HG03571 (cell line): Measurements from ENCODE around the gene MAST2.
"Not testable (repeated sequence)": the region's sequence is repeated elsewhere in the genome, so short reads cannot be mapped to it uniquely, and the experiment has no call there.

ENCODE experiments used
- ATAC-seq: cut with Tn5 transposase; IDR thresholded peaks from one replicate; pipeline ENCODE4 v1.9.1; 2021; ENCODE audit not compliant: unreplicated experiment

The MAST2 gene

DNA sequence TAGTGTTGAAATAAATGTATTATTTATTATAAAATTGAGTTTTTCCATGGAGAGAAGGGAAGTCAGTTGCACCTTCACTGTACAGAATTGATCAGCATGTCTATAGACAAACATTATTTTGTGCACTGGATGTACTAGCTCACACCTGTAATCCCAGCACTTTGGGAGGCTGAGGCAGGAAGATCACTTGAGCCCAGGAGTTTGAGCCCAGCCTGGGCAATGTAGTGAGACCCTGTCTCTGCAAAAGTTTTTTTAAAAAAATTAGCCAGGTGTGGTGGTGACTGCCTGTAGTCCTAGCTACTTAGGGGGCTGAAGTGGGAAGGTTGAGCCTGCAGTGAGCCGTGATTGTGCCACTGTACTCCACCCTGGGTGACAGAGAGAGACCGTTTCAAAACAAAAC is 87.7 kb downstream of the MAST2 start:
- no peak for ATAC-seq

DNA sequence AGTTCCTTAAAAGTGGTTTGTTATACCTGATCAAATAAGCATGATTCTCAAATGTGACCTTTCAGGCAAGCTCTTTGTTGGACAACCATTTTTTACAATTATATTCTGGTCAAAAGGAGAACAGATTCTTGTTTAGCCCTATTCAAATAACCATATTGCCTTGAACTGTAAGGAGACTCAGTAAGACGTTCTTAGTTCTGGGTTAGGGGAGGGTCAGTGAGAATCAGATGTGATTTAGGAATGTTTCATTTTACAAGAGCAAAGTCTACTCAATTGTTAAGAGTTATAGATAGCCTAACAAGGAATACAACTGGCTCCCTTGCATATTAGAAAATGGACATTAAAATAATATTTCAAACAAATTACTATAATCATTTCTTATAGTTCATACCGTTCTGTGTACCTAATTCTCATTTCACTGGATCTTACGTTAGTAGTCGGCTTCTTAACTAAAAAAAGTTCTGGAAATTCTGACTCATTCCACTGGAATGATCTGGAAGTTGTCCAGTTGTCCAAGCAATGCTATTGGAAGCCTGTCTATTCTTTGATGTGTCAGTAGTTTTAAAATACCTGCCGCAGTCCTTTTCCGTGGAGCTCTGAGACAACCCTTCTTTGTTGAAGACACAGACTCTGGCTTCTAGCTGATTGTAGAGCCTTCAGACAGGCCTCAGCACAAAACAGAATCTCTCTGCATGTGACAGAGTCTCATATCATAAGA is 88.8 kb downstream of the MAST2 start:
- no peak for ATAC-seq

DNA sequence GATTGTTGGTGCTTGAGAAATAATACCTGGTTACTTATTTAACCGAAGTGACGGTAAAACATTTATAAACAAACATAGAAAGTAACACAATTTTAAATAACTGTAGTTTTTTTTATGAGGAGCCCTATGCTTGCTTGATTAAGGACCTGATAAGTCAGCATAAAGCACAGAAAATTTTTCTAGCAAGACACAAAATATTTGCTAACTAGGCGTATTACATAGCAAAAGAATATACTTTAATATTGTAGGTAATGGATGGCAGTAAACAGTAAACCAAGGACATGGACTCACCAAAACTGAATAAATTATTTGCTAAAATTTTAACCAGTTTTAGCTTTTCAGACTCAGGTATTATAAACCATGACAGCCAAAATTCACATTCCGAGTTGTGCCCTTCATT is 90.9 kb downstream of the MAST2 start:
- no peak for ATAC-seq

DNA sequence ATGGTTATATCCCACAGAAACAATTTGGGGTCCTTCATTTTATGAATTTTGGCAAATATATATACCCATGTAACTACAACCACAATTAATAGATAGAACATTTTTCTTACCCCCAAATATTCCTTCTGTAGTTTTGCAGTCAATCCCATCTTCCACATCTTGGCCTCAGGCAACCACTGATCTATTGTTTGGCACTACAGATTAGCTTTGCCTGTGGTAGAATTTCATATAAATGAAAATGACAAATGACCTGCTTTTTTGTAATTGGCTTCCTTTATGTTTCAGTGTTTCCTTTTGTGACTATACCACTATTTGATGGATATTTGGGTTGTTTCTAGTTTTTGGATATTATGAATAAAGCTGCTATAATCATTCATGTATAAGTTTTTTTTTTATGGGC is 91.5 kb downstream of the MAST2 start:
- no peak for ATAC-seq

DNA sequence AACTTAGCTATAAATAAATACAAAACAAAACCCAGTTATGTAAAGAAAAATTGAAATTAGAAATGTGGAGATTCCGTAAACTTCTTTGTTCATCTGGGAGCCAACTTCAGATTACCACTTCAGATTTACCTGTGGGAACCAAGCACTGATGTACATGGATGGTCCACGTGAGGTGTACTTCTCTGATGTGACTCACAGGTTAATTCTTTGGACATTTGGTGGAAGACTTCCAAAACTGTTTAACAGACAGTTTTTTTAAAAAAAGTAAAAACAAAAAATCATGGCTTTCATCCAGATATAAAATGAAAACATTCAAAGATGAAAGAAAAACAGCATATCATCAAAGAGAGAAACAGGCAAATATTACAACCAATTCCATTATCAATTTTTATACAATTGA is 92.0 kb downstream of the MAST2 start:
- ATAC-seq, result no peak

DNA sequence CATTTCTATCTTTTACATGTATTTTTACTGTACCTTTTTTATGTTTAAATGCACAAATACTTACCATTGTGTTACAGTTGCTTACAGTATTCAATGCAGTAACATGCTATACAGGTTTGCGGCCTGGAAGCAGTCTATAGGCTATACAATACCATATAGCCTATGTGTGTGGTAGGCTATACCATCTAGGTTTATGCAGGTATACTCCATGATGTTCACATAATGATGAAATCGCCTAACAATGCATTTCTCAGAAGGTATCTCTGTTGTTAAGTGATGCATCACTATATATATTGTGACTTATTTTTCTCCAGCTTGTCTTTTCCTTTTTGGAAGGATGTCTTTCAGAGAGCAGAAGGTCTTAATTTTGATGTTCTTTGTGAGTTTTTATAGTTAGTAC is 103.5 kb downstream of the MAST2 start:
- no peak for ATAC-seq

DNA sequence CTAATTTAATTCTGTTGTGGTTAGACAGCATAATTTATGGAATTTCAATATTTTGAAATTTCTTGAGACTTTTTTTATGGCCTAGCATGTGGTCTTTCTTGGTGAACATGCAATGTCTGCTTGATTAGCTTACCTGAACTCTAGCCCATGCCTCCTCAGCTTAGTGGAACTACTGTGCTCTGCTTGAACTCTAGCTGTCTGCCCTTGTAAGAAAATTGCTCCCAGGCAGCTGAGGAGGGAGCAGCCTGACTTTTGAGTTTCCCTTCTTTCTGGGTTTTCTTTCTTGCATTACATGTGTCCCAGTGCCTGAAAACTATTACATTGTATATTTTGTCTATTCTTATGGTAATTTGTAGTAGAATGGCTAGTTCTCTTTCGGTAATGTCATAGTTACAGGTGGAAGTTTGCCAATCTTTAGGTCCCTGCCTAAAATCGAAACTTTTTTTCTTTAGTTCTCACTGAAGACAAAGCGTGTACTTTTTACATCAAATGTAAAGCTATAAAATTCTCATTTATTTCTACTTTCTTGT is 105.3 kb downstream of the MAST2 start:
- ATAC-seq, result no peak

DNA sequence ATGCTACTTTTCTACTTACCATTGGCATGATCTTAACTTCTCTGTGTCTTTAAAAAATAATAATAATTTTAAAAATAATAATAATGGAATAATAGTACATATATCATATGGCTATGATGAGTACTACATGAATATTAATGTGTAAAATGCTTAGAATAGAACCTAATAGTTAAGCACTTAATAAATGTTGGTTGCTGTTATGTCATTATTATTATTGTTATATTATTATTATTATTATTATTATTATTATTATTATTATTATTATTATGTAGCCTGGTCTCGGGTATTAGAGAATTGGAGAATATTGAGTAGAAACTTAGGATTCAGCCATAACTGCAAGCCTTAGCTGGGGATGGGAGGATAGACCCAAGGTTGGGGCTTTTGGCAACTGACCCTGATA is 108.2 kb downstream of the MAST2 start:
- no peak for ATAC-seq

DNA sequence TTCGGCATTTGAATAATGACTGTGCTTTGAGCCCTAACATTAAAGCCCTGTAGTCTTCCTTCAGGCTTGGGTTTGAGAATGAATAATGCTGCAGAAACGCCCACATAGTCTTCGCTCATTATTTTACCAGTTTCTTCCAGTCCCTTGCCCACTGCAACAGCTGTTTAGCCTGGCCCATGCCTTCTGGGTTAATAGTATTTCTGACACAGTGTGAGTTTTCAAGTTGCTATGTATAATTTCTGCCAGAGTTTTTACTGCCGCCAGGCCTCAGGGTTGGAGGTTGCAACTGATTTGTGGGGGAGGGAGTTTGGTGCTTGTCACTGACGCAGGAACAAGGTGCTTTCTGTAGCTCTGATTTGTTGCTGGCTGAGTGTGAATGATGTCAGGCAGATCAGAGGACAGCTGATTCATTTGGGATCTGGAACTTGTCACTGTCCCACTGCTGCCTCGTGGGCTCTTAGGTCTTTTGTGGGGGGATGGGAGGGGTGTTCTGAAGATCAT is 109.8 kb downstream of the MAST2 start:
- ATAC-seq, result no peak

DNA sequence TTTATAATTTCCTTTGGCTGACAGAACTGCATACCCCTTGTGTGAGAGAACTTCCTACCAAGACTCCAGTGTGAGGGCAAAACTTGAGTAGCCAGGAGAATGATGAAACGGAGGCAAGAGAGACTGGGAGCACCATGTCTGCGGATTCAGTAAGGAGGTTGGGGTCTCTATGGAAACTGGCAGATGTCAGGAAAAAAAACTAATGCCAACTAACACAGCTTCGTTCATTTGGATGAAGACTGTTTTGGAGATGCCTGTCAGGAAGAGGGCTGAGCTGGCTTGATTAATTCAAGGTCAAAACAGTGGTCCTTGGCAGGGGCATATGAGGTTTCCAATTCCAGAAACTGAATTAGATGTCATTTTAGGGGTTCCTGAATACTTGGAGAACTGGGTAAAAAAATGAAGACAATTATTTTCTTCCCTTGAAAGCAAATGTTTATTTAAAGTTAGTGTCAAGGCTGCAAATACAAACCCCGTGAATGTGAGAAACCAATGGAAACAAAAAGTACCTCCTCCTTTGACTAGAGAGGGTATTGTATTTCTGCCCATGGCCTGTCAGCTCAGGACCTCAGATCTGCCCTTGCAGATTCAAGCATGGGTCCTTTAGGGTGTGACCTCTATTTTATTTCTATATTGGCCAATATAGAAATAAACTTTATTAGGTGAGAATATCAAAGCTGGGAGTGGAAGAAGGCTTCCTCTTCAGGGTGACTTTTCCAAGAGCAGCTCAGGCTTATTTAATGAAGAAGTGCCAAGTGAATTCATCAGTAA is 110.5 kb downstream of the MAST2 start:
- no peak for ATAC-seq

DNA sequence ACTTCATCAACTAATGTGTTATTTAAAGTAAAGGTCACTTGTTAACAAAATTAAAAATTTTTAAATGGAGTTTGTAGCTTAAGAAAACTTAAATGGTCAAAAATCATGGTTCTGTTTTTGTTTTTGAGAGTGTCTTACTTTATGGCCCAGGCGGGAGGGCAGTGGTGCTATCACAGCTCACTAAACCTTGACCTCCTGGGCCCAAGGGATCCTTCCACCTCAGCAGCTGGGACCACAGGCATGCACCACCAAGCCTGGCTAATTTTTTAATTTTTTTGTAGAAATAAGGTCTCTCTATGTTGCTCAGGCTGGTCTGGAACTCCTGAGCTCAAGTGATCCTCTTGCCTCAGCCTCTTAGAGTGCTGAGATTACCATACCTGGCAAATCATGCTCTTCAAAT is 111.4 kb downstream of the MAST2 start:
- ATAC-seq, result no peak

DNA sequence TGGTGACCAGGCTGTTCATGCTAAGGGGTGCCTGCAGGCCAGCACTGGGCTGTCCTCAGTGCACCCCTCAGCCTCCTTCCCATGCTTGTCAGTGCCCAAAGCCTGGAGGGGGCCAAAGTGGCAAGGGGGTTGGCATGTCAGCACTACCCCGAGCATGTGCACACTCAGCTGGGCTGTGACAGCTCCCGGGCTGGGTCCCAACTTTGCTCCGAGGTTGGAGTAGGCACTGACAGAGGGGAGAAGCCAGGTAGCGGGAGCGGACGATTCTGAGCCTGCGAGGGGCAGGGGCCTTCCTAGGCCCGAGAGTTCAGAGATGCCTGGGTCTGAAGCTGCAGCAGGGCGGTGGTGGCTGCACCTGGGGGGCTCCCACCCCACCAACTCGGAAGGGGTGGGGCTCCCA is 119.0 kb downstream of the MAST2 start:
- ATAC-seq, result no peak

DNA sequence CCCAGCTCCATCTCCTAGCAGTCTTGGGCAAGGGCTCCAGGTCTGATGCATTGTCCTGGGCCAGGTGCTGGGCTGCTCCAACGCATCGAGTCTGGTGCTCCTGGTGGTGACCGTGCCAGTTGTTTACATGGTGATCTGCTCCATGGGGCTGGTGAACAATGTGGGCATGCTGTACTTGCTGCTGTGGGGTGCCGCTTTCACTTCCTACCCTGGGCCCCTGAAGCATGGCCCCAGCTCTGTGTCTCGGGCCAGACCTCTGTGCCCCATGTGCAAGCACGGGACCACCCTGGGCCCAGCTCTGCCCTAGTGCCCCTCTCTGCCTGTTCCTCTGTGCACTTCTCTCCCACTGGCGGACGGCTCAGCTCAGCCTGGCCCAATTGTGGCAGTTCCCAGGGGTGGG is 119.4 kb downstream of the MAST2 start:
- ATAC-seq, result no peak

DNA sequence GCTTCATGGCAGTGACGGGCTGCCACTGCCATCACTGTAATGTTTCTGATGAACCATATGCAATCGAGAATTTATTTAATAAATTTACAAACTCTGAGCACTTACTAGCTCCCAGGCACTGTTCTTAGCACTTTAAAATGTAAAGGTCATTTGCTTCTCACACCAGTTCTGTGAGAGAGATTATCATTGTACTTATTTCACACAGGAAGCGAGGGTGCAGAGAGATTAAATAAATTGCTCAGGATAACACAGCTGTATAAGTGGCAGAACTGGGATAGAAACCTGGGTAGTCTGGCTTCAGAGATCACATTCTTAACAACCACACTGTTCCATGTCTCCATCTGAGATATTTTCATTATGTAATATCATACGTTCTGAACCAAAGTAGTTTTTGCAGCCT is 119.9 kb downstream of the MAST2 start:
- no peak for ATAC-seq

DNA sequence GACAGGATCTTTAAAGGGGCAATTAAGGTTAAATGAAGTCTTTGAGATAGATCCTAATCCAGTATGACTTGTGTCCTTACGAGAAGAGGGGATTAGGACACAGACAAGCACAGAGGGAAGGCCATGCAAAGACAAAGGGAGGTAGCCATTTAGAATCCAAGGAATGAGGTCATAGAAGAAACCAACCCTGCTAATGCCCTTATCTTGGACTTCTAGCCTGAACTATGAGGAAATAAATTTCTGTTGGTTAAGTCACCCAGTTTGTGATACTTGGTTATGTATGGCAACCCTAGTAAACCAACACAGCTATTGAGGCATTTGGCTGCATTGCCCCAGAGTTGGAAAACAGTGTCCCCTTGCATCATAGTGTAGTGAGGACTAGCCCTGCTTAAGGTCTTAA is 121.3 kb downstream of the MAST2 start:
- ATAC-seq, result no peak

DNA sequence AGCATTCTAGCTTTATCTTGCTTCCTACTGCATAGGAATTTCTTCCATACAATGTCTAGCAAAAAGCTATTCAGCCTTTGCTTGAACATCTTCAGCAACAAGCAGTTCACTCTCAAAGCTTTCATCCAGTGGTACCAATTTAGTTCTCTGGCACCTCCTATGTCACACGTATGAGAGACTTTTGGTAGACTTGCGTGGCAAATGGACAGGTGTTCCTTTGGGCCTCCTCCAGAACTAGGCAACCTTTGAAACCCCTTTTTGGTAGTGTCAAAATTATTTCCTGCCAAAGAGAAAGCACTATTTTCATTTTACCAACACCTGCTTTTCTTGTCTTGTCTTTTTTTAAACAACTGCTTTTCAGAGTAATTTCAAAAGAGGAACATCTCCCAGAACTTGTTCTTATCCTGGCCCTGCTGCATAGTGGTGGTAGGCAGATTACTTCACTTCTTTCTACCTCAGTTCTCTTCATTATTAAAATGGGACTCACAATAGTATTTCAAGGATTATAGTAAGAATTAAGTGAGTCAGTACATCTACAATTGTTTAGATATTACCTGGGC is 122.4 kb downstream of the MAST2 start:
- no peak for ATAC-seq

DNA sequence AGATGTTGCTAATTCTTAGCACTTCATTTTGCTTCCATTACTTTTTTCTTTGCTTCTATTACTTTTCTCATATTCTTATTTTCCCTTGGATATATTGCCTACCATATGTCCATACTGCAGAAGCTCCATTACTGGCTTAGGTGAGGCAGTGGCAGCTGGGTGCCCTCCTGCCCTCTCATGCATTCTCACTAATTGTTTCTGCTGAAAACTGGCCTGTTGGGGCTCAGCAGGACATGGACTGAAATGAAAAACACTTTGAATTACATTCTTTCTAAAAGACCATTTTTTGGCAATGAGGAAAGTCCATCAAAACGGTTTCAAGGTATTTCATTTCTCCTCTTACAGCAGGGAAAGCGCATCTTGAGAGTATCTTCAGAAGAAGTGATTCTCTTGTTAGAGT is 122.9 kb downstream of the MAST2 start:
- ATAC-seq, result no peak

DNA sequence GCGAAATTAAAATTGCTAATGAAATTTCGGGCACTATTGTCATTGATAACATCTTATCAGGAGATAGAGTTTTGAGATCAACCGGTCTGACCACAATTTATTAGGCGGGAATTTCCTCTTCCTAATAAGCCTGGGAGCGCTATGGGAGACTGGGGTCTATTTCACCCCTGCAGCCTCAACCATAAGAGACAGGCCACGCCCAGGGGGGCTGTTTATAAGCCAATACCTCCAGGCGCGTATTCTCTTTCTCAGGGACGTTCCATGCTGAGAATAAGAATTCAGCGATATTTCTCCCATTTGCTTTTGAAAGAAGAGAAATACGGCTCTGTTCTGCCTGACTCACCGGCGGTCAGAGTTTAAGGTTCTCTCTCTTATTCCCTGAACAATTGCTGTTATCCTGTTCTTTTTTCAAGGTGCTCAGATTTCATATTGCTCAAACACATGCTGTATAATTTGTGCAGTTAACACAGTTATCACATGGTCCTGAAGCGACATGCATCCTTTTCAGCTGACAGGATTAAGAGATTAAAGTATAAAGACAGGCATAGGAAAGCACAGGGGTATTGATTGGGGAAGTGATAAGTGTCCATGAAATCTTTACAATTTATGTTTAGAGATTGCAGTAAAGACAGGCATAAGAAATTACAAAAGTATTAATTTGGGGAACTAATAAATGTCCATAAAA is 124.0 kb downstream of the MAST2 start:
- not testable (repeated sequence) for ATAC-seq

DNA sequence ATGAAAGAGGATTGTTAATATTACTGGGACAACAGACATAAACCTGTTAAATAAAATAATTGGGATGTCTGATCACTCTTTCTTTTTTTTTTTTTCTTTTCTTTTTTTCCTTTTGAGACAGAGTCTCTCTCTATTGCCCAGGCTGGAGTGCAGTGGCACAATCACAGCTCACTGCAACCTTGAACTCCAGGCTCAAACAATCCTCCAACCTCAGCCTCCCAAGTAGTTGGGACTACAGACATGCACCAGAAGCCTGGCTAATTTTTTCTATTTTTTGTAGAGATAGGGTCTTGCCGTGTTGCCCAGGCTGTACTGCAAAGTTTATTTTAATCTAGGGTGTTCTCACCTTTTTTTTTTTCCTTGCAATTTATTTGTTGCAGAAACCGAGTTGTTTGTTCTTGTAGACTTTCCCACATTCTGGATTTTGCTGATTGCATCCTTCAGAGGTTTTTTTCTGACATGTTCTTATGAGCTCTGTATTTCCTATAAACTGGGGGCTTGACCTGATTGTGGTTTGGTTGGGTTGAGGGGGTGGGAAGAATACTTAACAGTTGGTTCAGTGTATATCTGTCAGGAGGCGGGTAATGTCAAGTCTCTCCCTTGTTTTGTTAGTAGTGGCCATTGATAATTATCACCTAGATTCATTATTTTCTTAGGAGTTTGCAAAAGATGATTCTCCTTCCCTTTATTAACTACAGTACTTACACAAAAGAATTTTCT is 125.2 kb downstream of the MAST2 start:
- no peak for ATAC-seq

DNA sequence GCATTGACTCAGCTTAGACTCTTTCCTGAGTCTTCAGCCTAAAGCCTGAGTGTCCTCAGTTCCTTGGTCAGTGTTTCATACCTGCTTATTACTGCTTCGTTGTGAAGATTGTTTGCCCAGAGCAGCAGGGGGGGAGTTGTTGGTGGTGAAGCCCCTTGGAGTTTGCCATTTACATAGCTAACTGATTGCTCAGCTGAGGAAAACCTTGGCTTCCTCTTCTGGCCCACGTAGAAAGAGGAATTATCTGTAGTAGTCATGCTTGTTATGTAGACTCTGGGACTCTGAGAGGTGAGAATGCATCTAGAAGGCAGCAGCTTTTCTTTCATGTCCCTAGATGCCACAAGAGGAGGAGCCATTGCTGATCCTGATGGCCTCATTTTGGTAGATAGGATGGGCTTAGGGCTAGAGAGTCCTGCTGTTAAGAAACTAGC is 125.9 kb downstream of the MAST2 start:
- ATAC-seq, result no peak
